ENCODE measurements around the gene AIDA.

GRCh38 chr1:222732216-222733159 lies 20.2 kb upstream of the AIDA start:
- TF ChIP-seq CTCF (conservative IDR thresholded peaks at IDR 0.05): no peak
- TF ChIP-seq ZFX (IDR thresholded peaks at IDR 0.05): no peak
